GM19035 (cell line): ENCODE results near the gene PHC3.
"Not testable (repeated sequence)": the region's sequence is repeated elsewhere in the genome, so short reads cannot be mapped to it uniquely, and the experiment has no call there.

Source experiments
- ATAC-seq: cut with Tn5 transposase; IDR thresholded peaks from one replicate; pipeline ENCODE4 v1.9.1; 2021; ENCODE audit not compliant: unreplicated experiment

PHC3 gene

GRCh38 chr3:170180908-170181885 lies at the start of gene PHC3:
Gene PHC3 (minus strand): TSS chr3:170181733. CDS start chr3:170181715, 18 bp downstream.
- ATAC-seq = peak; percentile 78

DNA sequence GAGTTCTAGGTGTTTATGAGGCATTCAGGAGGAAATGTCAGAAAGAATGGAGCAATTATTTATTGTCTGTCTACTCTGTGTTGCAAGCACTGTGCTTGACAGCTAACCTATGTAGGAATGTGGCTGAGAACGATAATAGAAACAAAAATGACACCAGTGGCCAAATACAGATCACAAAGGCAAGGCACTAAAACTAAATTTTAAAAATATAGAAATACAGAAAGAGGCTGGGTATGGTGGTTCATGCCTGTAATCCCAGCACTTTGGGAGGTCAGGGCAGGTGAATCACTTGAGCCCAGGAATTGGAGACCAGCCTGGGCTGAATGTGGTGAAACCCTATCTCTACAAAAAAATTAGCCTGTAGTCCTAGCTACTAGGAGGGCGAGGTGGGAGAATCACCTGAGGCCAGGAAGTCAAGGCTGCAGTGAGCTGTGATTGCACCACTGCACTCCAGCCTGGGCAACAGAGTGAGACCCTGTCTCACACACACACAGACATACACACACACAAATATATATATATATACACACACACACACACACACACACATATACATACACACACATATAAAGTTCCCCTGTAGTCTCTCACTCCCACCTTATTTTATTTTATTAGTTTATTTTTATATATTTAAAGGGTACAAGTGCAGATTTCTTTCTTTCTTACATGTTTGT lies 46.7 kb upstream of the PHC3 start:
- no peak for ATAC-seq

DNA sequence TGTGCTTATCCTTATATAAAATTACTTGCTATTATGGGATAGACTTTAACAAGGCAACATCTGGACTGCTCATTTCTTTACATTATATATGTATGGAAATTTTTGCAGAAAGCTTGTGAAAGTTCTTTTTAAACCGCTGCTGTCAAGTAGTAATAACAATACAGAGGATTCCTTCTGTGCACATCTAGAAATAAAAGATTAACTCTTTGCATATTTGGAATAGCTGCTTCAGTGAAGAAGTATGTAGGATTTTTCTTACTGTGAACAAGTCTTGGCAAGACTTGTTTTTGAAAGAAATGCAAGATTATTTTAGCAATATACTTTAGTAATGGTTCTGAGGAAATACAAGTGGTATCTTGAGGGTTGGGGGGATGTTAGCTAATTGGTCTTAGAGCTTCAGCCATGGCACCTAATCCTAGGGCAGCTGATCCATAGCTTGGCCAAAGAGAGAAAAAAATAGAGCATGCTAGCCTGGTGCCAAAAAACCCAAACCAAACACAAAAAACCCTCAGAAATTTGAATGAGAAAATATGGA lies 45.0 kb upstream of the PHC3 start:
- no peak for ATAC-seq

DNA sequence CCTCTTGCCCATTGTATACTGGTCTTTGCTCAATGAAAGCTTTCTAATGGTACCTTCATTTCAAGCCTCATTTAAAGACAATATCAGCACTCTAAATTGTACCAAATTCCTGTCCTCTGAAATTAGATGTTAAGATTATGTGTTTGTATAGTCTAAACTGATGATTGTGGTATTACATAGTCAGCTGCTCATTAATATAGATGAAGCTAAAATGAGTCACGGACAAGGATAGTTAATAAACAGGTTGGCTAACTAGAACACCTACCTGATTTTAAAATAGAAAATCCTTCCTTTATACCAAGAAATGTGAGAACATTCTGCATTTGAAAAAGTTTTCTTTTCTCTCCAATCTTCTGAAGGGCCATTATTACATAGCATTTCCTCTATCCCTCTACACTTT lies 43.6 kb upstream of the PHC3 start:
- no peak for ATAC-seq

GRCh38 chr3:170222647-170223541 lies 41.4 kb upstream of the PHC3 start:
- ATAC-seq = peak; percentile 18

DNA sequence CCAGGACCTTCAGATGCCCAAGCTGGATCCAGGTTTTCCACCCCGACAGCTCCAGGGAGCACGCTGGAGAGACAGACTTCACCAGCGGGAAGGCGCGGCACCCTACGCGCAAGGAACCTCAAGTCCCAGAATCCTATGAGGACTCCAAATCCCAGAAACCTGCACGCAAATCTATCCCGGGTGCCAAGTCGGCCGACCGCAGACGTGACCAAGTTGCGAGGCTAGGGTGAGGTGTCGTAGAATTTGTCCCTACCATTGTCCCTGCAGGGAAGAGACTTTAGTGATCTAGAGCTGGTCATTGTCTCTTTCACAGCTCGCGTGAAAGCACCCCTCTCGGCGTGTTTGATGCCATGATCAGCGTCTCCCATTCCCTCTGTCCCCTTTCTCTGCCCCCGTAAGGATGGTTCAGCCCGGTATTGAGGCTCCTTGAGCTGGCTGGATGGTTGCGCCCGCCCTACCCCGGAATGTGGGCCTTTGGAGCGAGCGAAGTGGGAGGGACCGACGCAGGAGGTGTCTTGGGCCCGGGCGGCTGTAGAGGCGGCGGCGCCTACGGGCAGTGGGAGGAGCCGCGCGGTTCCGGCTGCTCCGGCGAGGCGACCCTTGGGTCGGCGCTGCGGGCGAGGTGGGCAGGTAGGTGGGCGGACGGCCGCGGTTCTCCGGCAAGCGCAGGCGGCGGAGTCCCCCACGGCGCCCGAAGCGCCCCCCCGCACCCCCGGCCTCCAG lies 40.6 kb upstream of the PHC3 start, which contains the start of gene PRKCI:
Gene PRKCI, plus strand, starts transcription at position 501 of the 723 bp plus-strand sequence. CDS start 246 bp downstream, outside the sequence.
- ATAC-seq = peak; percentile 97

DNA sequence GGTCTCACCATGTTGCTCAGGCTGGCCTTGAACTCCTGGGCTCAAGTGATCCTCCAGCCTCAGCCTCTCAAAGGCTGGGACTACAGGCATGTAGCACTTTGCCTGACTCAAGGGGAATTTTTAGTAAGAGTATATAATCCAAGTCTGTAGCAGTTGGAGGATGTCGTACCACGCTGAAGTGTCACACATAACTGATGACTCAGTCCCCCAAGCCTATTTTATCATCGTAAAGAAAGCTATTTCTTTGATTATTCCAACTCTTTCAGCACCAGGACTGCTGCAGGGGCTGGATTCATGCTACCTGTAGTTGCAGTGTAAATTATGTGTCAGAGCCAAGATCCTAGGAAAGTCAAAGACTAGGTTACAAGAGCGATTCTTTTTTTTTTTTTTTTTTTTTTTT lies 39.3 kb upstream of the PHC3 start:
- no peak for ATAC-seq

- ATAC-seq = no peak
Observed at GRCh38 chr3:170219850-170220249, 38.3 kb upstream of the PHC3 start.

GRCh38 chr3:170211668-170212067 lies 30.1 kb upstream of the PHC3 start:
- no peak for ATAC-seq

- no peak for ATAC-seq
Observed at GRCh38 chr3:170207717-170208116, 26.2 kb upstream of the PHC3 start.

DNA sequence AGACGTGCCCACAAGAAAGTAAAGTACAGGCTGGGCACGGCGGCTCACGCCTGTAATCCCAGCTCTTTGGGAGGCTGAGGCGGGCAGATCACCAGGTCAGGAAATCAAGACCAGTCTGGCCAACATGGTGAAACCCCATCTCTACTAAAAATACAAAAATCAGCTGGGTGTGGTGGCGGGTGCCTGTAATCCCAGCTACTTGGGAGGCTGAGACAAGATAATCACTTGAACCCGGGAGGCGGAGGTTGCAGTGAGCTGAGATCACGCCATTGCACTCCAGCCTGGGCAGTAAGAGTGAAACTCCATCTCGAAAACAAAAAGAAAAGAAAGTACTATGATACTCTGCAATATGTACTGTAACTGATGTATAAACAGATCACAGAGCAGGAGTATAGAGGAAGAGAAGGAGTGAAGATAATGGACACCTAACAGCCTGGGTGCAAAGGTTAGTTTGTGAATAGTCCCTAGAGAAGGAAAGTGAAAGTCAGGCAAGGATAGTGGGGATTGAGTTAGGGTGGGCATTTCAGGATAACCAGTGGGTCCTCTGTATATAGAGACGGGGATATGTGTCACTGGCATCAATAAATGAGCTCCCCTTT lies 24.7 kb upstream of the PHC3 start:
- not testable (repeated sequence) for ATAC-seq

- peak; percentile 69 for ATAC-seq
Observed at GRCh38 chr3:170205302-170205701, 23.8 kb upstream of the PHC3 start.

DNA sequence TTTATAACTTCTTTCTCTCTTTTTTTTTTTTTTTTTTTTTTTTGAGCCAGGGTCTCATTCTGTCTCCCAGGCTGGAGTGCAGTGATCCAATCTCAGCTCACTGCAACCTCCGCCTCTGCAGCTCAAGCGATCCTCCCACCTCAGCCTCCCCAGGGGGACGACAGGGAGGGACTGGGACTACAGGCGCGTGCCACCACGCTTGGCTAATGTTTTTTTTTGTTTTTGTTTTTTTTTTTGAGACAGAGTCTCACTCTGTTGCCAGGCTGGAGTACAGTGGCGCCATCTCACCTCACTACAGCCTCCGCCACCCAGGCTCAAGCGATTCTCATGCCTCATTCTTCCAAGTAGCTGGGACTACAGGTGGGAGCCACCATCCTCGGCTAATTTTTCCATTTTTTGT lies 23.0 kb upstream of the PHC3 start:
- ATAC-seq = no peak

- ATAC-seq = no peak
Observed at GRCh38 chr3:170204023-170204472, 22.5 kb upstream of the PHC3 start.

- ATAC-seq = no peak
Observed at GRCh38 chr3:170203457-170203856, 21.9 kb upstream of the PHC3 start.

DNA sequence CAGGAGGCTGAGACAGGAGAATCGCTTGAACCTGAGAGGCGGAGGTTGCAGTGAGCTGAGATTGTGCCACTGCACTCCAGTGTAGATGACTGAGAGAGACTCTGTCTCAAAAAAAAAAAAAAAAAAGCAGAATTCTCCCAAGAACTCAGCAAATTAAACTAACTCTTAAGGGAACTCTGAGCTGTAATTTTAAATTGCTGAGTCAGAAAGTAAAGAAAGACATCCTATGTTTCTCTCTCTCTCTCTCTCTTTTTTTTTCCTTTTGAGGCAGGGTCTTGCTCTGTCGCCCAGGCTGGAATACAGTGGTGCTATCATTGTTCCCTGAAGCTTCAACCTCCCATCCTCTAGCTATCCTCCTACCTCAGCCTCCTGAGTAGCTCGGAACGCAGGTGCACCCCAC lies 20.0 kb upstream of the PHC3 start:
- ATAC-seq = no peak

DNA sequence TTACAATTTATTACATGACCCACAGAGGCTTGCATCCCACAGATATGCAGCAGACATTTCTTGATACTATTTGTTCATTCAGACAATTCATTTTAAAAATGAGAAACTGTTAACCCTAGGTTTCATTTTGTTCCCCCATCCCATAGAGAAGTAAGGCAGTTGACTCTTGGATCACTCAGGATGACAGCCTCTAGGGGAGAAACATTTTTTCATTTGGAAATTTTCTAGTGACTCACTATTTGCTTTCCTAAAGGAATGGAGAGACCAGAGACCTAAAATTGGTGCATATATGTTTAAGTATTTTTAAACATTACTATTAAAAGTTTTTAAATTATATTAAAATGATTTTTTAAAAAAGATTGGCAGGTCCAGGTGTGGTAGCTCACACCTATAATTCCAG lies 19.5 kb upstream of the PHC3 start:
- no peak for ATAC-seq

DNA sequence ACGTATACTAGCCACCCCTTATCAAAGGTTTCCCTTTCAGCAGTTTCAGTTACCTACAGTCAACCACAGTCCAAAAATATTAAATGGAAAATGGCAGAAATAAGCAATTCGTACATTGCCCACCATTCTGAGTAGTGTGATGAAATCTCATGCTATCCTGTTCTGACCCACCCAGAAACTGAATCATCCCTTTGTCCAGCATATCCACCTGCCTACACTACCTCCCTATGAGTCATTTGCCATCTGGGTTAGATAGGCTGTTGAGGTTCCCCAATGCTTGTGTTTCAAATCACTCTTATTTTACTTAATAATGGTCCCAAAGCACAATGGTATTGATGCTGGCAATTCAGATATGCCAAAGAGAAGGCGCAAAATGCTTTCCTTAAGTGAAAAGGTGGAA lies 15.3 kb upstream of the PHC3 start:
- ATAC-seq = no peak

DNA sequence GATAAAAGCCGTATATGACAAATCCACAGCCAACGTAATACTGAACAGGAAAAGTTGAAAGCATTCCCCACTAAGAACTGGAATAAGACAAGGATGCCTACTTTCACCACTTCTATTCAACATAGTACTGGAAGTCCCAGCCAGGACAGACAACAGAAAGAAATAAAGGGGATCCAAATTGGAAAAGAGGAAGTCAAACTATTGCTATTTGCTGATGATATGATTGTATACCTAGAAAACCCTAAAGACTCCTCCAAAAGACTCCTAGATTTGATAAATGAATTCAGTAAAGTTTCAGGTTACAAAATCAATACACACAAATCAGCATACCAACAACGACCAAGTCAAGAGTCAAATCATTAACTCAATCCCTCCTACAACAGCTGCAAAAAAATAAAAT lies 14.2 kb upstream of the PHC3 start:
- not testable (repeated sequence) for ATAC-seq
